Breast epithelium (tissue), 4 donors: ENCODE results near the gene MCTP2. TPM values are rescaled to one million over a fixed set of nuclear protein-coding genes. Genes with fewer than 3 reads are reported as not detected.
"Not testable (repeated sequence)": the region's sequence is repeated elsewhere in the genome, so short reads cannot be mapped to it uniquely, and the experiment has no call there.

ENCODE experiments used
- DNase-seq, 2 donors: peaks; one replicate each; pipeline ENCODE4 v3.0.0-alpha.2; 2019; ENCODE audit warnings: low spot score in 2 of 2
- H3K27ac ChIP-seq, 2 donors: fragments of 200-600 bp; sonication (generic) in 1 of 2; one replicate each; pipeline ENCODE4 v1.5.1; 2016 to 2019; ENCODE audit warnings: mild to moderate bottlenecking in 1 of 2
- H3K27me3 ChIP-seq, 2 donors: fragments of 200-600 bp; sonication (generic) in 1 of 2; one replicate each; pipeline versions ENCODE4 v1.5.1 to v1.6.0; 2017 to 2019; ENCODE audit warnings: control low read depth in 1 of 2, mild to moderate bottlenecking in 1 of 2
- H3K36me3 ChIP-seq: fragments of 200-600 bp; one replicate; pipeline ENCODE4 v1.5.1; 2019
- H3K4me1 ChIP-seq, 2 donors: fragments of 200-600 bp; sonication (generic); one replicate each; pipeline ENCODE4 v1.5.1; 2016 to 2019; ENCODE audit warnings: control low read depth in 1 of 2
- H3K4me3 ChIP-seq, 3 donors: fragments of 200-600 bp; sonication (generic); 1 replicate in 2 of 3; 2 replicates in 1 of 3; pipeline ENCODE4 v1.5.1; 2016 to 2019; ENCODE audit warnings: mild to moderate bottlenecking in 3 of 3, moderate library complexity in 2 of 3
- H3K9me3 ChIP-seq, 2 donors: fragments of 200-600 bp; sonication (generic) in 1 of 2; one replicate each; pipeline ENCODE4 v1.5.1; 2016 to 2019; ENCODE audit warnings: control low read depth in 1 of 2
- POLR2A ChIP-seq: fragments of 450-650 bp; IDR thresholded peaks from one replicate; pipeline ENCODE4 v1.6.1; 2016; ENCODE audit warnings: antibody characterized with exemption, mild to moderate bottlenecking, moderate library complexity
- POLR2AphosphoS5 ChIP-seq, 3 donors: sonication (generic); formaldehyde crosslinking; IDR thresholded peaks; one replicate each; pipeline ENCODE4 v1.6.1; 2017; ENCODE audit warnings: antibody characterized with exemption in 3 of 3
- intact Hi-C: fragments of 100-400 bp; cut with DNase I; formaldehyde crosslinking; loops from one replicate; pipeline ENCODE4 v1.15.1; 2023; ENCODE audit warnings: low total_unique reads
- total RNA-seq, 3 donors: library from RNA; depleted of rRNA; stranded (reverse); fragments of >200 nt; gene quantifications; one replicate each; pipeline ENCODE4 v1.1.0, GENCODE V29; 2016
- TF ChIP-seq, protein P1 (sequence below), 3 donors: fragments of 450-650 bp; IDR thresholded peaks; one replicate each; pipeline ENCODE4 v1.5.1; 2016 to 2017; ENCODE audit warnings: antibody characterized with exemption in 3 of 3, mild to moderate bottlenecking in 3 of 3, moderate library complexity in 3 of 3

MCTP2 gene
- total RNA-seq, 3 donors from 2014 or later = 6.4 to 46.2 (median 25.9) TPM

DNA sequence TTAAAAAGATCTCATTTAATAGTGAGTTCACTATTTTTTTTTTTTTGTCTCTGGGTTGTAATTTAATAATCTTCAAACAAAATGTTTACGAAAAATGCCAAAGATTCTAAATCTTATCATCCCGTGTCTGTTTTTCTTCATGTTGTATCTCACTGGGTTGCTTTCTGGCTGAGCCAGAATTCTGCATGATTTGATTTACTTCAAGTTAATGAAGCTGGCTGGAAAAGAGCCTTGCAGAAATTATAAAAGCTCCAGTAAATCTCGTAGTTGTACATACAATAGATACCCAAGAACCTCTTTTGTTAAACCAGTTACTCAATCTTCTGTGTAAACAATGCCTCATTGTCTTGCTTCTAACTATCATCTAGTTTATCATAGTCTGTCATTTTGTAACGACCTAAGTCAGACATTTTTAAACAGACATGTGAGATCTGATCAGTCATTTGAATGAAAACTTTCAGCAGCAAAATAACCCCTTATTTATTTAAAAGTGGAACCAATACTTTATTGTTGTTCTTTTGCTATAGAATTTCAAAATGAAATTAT lies 249.0 kb downstream of the MCTP2 start:
- intact Hi-C loops = no loop called here
- Histone ChIP-seq H3K4me3 (no peak overlapping the region), H3K4me1 (no peaks in the 10 kb centered on the region), H3K27me3 (no peaks in the 10 kb centered on the region), H3K36me3 (peaks cover 3% of the 10 kb centered on the region), H3K27ac (no peak overlapping the region), H3K9me3 (no peaks in the 10 kb centered on the region)
- TF ChIP-seq POLR2AphosphoS5 (IDR thresholded peaks at IDR 0.05) (no peak), POLR2A (no peak)
- TF ChIP-seq, protein P1, sequence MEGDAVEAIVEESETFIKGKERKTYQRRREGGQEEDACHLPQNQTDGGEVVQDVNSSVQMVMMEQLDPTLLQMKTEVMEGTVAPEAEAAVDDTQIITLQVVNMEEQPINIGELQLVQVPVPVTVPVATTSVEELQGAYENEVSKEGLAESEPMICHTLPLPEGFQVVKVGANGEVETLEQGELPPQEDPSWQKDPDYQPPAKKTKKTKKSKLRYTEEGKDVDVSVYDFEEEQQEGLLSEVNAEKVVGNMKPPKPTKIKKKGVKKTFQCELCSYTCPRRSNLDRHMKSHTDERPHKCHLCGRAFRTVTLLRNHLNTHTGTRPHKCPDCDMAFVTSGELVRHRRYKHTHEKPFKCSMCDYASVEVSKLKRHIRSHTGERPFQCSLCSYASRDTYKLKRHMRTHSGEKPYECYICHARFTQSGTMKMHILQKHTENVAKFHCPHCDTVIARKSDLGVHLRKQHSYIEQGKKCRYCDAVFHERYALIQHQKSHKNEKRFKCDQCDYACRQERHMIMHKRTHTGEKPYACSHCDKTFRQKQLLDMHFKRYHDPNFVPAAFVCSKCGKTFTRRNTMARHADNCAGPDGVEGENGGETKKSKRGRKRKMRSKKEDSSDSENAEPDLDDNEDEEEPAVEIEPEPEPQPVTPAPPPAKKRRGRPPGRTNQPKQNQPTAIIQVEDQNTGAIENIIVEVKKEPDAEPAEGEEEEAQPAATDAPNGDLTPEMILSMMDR (IDR thresholded peaks at IDR 0.05) = no peak
- no peak for DNase-seq

DNA sequence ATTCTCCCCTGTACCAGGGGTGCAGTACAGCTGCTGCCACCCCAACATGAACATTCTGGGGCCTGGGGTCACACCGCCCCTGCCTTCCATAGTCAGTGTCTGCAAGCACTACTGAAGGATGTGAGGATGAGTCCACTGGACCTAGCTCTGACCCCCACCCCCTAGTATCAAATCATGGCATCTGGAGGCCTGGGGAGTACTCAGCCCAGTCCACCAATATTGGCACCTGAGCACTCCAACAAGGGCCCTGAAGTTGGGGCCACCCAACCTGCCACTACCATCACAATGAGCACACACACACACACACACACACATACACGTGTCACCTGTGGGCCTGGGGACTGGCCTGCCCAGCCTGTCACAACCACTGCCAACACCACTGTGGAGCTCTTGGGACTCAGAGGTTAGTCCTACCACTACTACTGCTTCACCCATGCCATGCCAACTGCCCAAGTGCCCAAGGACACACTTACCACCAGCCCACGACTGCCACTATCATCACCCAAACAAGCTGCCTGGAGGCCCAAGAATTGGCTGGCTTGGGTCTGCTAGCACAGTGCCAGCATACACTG lies 253.9 kb downstream of the MCTP2 start:
- no peaks in the 10 kb centered on the region for H3K36me3 ChIP-seq
- no peak for TF ChIP-seq POLR2A
- TF ChIP-seq POLR2AphosphoS5 (IDR thresholded peaks at IDR 0.05) = no peak
- TF ChIP-seq, protein P1 (IDR thresholded peaks at IDR 0.05) = no peak
- H3K27me3 ChIP-seq = no peaks in the 10 kb centered on the region
- intact Hi-C loops = no loop called here
- H3K4me3 ChIP-seq = no peak overlapping the region
- H3K9me3 ChIP-seq = no peaks in the 10 kb centered on the region
- no peak for DNase-seq
- H3K27ac ChIP-seq = no peak overlapping the region
- no peaks in the 10 kb centered on the region for H3K4me1 ChIP-seq

GRCh38 chr15:94487635-94488034 lies 256.3 kb downstream of the MCTP2 start:
- no peaks in the 10 kb centered on the region for H3K36me3 ChIP-seq
- intact Hi-C loops = no loop called here
- DNase-seq = no peak

DNA sequence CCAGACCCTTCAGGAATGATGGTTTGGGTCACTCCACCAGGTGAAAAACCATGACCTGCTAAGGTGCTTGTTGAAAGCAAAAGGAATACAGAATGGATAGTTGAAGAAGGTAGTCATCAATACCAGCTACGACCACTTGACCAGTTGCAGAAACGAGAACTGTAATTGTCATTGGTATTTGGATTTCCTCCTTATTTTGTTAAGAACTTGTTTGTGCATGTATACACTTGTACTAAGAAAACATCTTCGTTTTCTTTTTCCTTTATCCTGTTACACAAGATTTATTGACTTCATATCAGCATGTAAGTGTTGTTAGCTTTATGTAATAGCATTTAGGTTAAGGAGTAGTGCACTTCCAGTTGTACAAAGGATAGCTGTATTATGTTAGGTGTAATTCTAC lies 261.8 kb downstream of the MCTP2 start:
- H3K4me1 ChIP-seq = no peaks in the 10 kb centered on the region
- no peak overlapping the region for H3K4me3 ChIP-seq
- peaks cover 0 to 3% of the 10 kb centered on the region in 2 donors for H3K9me3 ChIP-seq
- DNase-seq = no peak
- H3K36me3 ChIP-seq = no peaks in the 10 kb centered on the region
- no peaks in the 10 kb centered on the region for H3K27me3 ChIP-seq
- intact Hi-C loops = no loop called here
- TF ChIP-seq, protein P1 (IDR thresholded peaks at IDR 0.05) = no peak
- TF ChIP-seq POLR2AphosphoS5 (IDR thresholded peaks at IDR 0.05) (no peak), POLR2A (no peak)
- no peak overlapping the region for H3K27ac ChIP-seq

More at GRCh38 chr15:94487635-94488034, 256.3 kb downstream of the MCTP2 start:
- Histone ChIP-seq H3K9me3 (peaks cover 0 to 3% of the 10 kb centered on the region in 2 donors), H3K4me3 (no peak overlapping the region), H3K4me1 (no peaks in the 10 kb centered on the region), H3K27ac (no peak overlapping the region), H3K27me3 (no peaks in the 10 kb centered on the region)
- TF ChIP-seq POLR2A (no peak), POLR2AphosphoS5 (IDR thresholded peaks at IDR 0.05) (no peak)
- TF ChIP-seq, protein P1 (IDR thresholded peaks at IDR 0.05) = no peak

DNA sequence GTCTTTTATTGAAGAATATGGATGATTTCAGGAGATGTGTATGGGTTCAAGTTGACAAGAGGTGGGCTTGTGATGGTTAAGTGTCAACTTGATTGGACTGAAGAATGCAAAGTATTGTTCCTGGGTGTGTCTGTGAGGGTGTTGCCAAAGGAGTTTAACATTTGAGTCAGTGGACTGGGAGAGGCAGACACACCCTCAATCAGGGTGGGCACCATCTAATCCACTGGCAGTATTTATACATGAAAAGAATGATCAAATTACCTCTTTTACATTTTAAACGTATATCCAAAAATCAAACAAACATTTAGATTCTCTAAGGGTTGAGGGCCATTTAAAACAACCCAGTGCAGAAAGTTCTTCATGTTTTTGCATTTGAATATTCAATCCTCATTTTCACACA lies 262.2 kb downstream of the MCTP2 start:
- H3K4me3 ChIP-seq, H3K27ac ChIP-seq, H3K36me3 ChIP-seq, DNase-seq, H3K9me3 ChIP-seq, intact Hi-C loops, H3K4me1 ChIP-seq, H3K27me3 ChIP-seq: not testable (repeated sequence)
